GM12875 (cell line): Measurements from ENCODE around the gene PDILT.
"Not testable (repeated sequence)": the region's sequence is repeated elsewhere in the genome, so short reads cannot be mapped to it uniquely, and the experiment has no call there.

Source experiments
- H3K4me3 ChIP-seq: one replicate; pipeline ENCODE4 v1.5.1; 2011; ENCODE audit warnings: low read depth, low read length, control low read depth
- CTCF ChIP-seq: IDR thresholded peaks from 2 replicates; pipeline ENCODE4 v1.5.1; 2011; ENCODE audit warnings: low read depth, mild to moderate bottlenecking, control low read depth, inconsistent platforms, low read length, moderate library complexity, borderline replicate concordance; ENCODE audit not compliant: insufficient read depth

PDILT gene

GRCh38 chr16:20323591-20324117 lies 80.9 kb downstream of the PDILT start:
- H3K4me3 ChIP-seq = no peak overlapping the region
- no peak for TF ChIP-seq CTCF

- TF ChIP-seq CTCF = no peak
- no peak overlapping the region for H3K4me3 ChIP-seq
Observed at GRCh38 chr16:20322696-20323095, 81.8 kb downstream of the PDILT start.

GRCh38 chr16:20321671-20322070 lies 82.9 kb downstream of the PDILT start:
- TF ChIP-seq CTCF = no peak
- H3K4me3 ChIP-seq = no peak overlapping the region

GRCh38 chr16:20321051-20321450 lies 83.5 kb downstream of the PDILT start:
- not testable (repeated sequence) for H3K4me3 ChIP-seq

GRCh38 chr16:20320592-20320991 lies 83.9 kb downstream of the PDILT start:
- H3K4me3 ChIP-seq = no peak overlapping the region
- no peak for TF ChIP-seq CTCF

GRCh38 chr16:20320178-20320577 lies 84.4 kb downstream of the PDILT start:
- TF ChIP-seq CTCF = no peak
- no peak overlapping the region for H3K4me3 ChIP-seq

- H3K4me3 ChIP-seq = no peak overlapping the region
- TF ChIP-seq CTCF = no peak
Observed at GRCh38 chr16:20319406-20319805, 85.1 kb downstream of the PDILT start.

- no peak for TF ChIP-seq CTCF
- no peak overlapping the region for H3K4me3 ChIP-seq
Observed at GRCh38 chr16:20318437-20318836, 86.1 kb downstream of the PDILT start.
